A549 (cell line): ENCODE results near the gene TMEM59L. TPM values are rescaled to one million over a fixed set of nuclear protein-coding genes. Genes with fewer than 3 reads are reported as not detected.

ENCODE experiments used
- ATAC-seq, 2 experiments: fragments of 200-7000 bp in 1 of 2; fragments of >200 bp in 1 of 2; cut with Nextera tagmentation in 1 of 2; cut with Tn5 transposase in 1 of 2; 3 replicates each; pipeline versions ENCODE4 v1.8.0 to v1.9.1; 2018 to 2020; ENCODE audit warnings: mild to moderate bottlenecking in 1 of 2, moderate library complexity in 1 of 2
- CTCF ChIA-PET: fragments of 300-600 bp; sonication (Branson Sonifier 250); formaldehyde crosslinking; extraction: SDS; loops from one replicate; lab custom pipeline; 2021; ENCODE audit warnings: antibody characterized with exemption, inconsistent platforms; lab: Yijun Ruan, JAX
- POLR2A ChIA-PET: fragments of 350-600 bp; formaldehyde crosslinking; extraction: SDS; loops from one replicate; lab custom pipeline; 2021; ENCODE audit warnings: antibody characterized with exemption, inconsistent platforms; lab: Yijun Ruan, JAX
- DNase-seq, 2 experiments: peaks; one replicate each; pipeline versions ENCODE4 v3.0.0 to v3.0.0-alpha.2; 2011 to 2016; ENCODE audit warnings: low read depth in 1 of 2, low spot score in 1 of 2
- FAIRE-seq: peaks from 2 replicates; lab custom pipeline; 2011; peaks lifted over from hg19 to GRCh38; lab: Jason Lieb, UNC
- H3K27ac ChIP-seq, 2 experiments: fragments of >200 bp; sonication (Bioruptor Twin); formaldehyde crosslinking; 3 replicates each; pipeline ENCODE4 v1.5.1; 2016 to 2017
- H3K4me1 ChIP-seq: fragments of >200 bp; sonication (Bioruptor Twin); formaldehyde crosslinking; 3 replicates; pipeline ENCODE4 v1.6.1; 2016
- H3K4me2 ChIP-seq: fragments of >200 bp; sonication (Bioruptor Twin); formaldehyde crosslinking; 3 replicates; pipeline ENCODE4 v1.6.1; 2016
- H3K4me3 ChIP-seq: fragments of >200 bp; sonication (Bioruptor Twin); formaldehyde crosslinking; 3 replicates; pipeline ENCODE4 v1.5.1; 2016
- H3K9me3 ChIP-seq: fragments of >200 bp; sonication (Bioruptor Twin); formaldehyde crosslinking; 3 replicates; pipeline ENCODE4 v1.6.1; 2016
- BHLHE40 ChIP-seq: IDR thresholded peaks from 2 replicates; pipeline ENCODE4 v1.6.1; 2012; ENCODE audit warnings: low read depth, low read length, inconsistent platforms
- CHD2 ChIP-seq: fragments of 150-350 bp; IDR thresholded peaks from 2 replicates; pipeline ENCODE4 v1.6.1; 2014; ENCODE audit warnings: low read length; ENCODE audit not compliant: partially characterized antibody
- CHD4 ChIP-seq: fragments of 200-600 bp; sonication (generic); IDR thresholded peaks from 2 replicates; pipeline ENCODE4 v1.6.1; 2016; ENCODE audit warnings: antibody characterized with exemption, mild to moderate bottlenecking, borderline replicate concordance
- EHF ChIP-seq: fragments of 250-450 bp; sonication (Bioruptor Pico); IDR thresholded peaks from 2 replicates; pipeline ENCODE4 v1.5.0; 2020; ENCODE audit warnings: mild to moderate bottlenecking
- EHMT2 ChIP-seq: fragments of 200-600 bp; sonication (generic); IDR thresholded peaks from 2 replicates; pipeline ENCODE4 v1.6.1; 2016; ENCODE audit warnings: antibody characterized with exemption, low read depth, mild to moderate bottlenecking, moderate library complexity
- ELK1 ChIP-seq: fragments of 150-350 bp; IDR thresholded peaks from 2 replicates; pipeline ENCODE4 v1.6.1; 2014; ENCODE audit warnings: low read depth, mild to moderate bottlenecking, low read length
- EP300 ChIP-seq, 2 experiments: fragments of >200 bp; sonication (Bioruptor Twin); formaldehyde crosslinking; IDR thresholded peaks; 2 replicates in 1 of 2; 3 replicates in 1 of 2; pipeline ENCODE4 v1.6.1; 2016 to 2017
- FOSL2 ChIP-seq, 2 experiments: fragments of 450-650 bp in 1 of 2; fragments of >200 bp in 1 of 2; sonication (Bioruptor Twin) in 1 of 2; formaldehyde crosslinking; IDR thresholded peaks; 2 replicates each; pipeline versions ENCODE4 v1.5.0 to v1.6.1; 2016 to 2020; ENCODE audit warnings: mild to moderate bottlenecking in 1 of 2, moderate library complexity in 1 of 2
- HES2 ChIP-seq: fragments of >200 bp; sonication (Bioruptor Twin); formaldehyde crosslinking; IDR thresholded peaks from 2 replicates; pipeline ENCODE4 v1.6.1; 2016
- HEYL ChIP-seq: fragments of 250-450 bp; sonication (Bioruptor Pico); IDR thresholded peaks from 2 replicates; pipeline ENCODE4 v1.8.0; 2021; ENCODE audit warnings: mild to moderate bottlenecking, moderate library complexity
- HMGXB4 ChIP-seq: fragments of 250-450 bp; sonication (Bioruptor Pico); IDR thresholded peaks from 2 replicates; pipeline ENCODE4 v1.5.0; 2021; ENCODE audit warnings: mild to moderate bottlenecking, moderate library complexity, borderline replicate concordance
- HOXB13 ChIP-seq: fragments of 250-450 bp; sonication (Bioruptor Pico); IDR thresholded peaks from 2 replicates; pipeline ENCODE4 v1.5.0; 2020; ENCODE audit warnings: low read depth, mild to moderate bottlenecking, moderate library complexity
- JUN ChIP-seq, 2 experiments: fragments of >200 bp; sonication (Bioruptor Twin); formaldehyde crosslinking; IDR thresholded peaks; 2 replicates in 1 of 2; 3 replicates in 1 of 2; pipeline ENCODE4 v1.6.1; 2016 to 2017
- KDM5A ChIP-seq: fragments of 200-600 bp; sonication (generic); IDR thresholded peaks from 2 replicates; pipeline ENCODE4 v1.6.1; 2016; ENCODE audit warnings: antibody characterized with exemption, mild to moderate bottlenecking
- MAZ ChIP-seq: fragments of 150-350 bp; IDR thresholded peaks from 2 replicates; pipeline ENCODE4 v1.6.1; 2014; ENCODE audit warnings: antibody characterized with exemption, low read depth, low read length, borderline replicate concordance
- MYC ChIP-seq: IDR thresholded peaks from 2 replicates; pipeline ENCODE4 v1.6.1; 2012; ENCODE audit warnings: mild to moderate bottlenecking, inconsistent platforms, low read length, improper control_type of control experiment, borderline replicate concordance
- NFE2L2 ChIP-seq: fragments of 150-350 bp; conservative IDR thresholded peaks from 2 replicates; pipeline ENCODE4 v1.6.1; 2014; ENCODE audit warnings: low read length
- NPAS2 ChIP-seq: fragments of 250-450 bp; sonication (Bioruptor Pico); IDR thresholded peaks from 2 replicates; pipeline ENCODE4 v1.8.0; 2022; ENCODE audit warnings: mild to moderate bottlenecking, moderate library complexity, borderline replicate concordance
- NR3C1 ChIP-seq: fragments of >200 bp; sonication (Bioruptor Twin); formaldehyde crosslinking; IDR thresholded peaks from 3 replicates; pipeline ENCODE4 v1.6.1; 2017
- RAD21 ChIP-seq, 2 experiments: fragments of >200 bp in 1 of 2; sonication (Bioruptor Twin) in 1 of 2; formaldehyde crosslinking in 1 of 2; IDR thresholded peaks in 1 of 2; conservative IDR thresholded peaks in 1 of 2; 2 replicates in 1 of 2; 3 replicates in 1 of 2; pipeline ENCODE4 v1.6.1; 2012 to 2018; ENCODE audit warnings: inconsistent platforms in 1 of 2
- RFX5 ChIP-seq: fragments of 450-650 bp; IDR thresholded peaks from 2 replicates; pipeline ENCODE4 v1.7.1; 2014; ENCODE audit warnings: antibody characterized with exemption, mild to moderate bottlenecking, moderate library complexity
- RNF2 ChIP-seq: fragments of 200-600 bp; sonication (generic); IDR thresholded peaks from 2 replicates; pipeline ENCODE4 v1.6.1; 2016; ENCODE audit warnings: low read depth, mild to moderate bottlenecking, antibody characterized with exemption, moderate library complexity, borderline replicate concordance
- ZC3H11A ChIP-seq: fragments of 450-650 bp; IDR thresholded peaks from 2 replicates; pipeline ENCODE4 v1.6.1; 2014; ENCODE audit warnings: antibody characterized with exemption, mild to moderate bottlenecking
- whole genome bisulfite sequencing: methylation state at CpG from one replicate; pipeline ENCODE4 v1.1.6; 2017; ENCODE audit errors: missing lambda C conversion rate; 5-methylcytosine and 5-hydroxymethylcytosine counted together
- polyA plus RNA-seq, 4 experiments: library from polyadenylated mRNA; depleted of rRNA in 3 of 4; stranded (reverse); fragments of >200 nt; fragmentation: RNase III in 1 of 4; extraction: RNeasy Plus Mini Kit Qiagen cat#74134 plus additional on column Dnase treatment in 1 of 4; gene quantifications; 2 replicates in 3 of 4; 3 replicates in 1 of 4; pipeline ENCODE4 v1.2.3, GENCODE V29; 2011 to 2017
- TF ChIP-seq, protein P1 (sequence below): fragments of >200 bp; sonication (Bioruptor Twin); formaldehyde crosslinking; IDR thresholded peaks from 3 replicates; pipeline ENCODE4 v1.5.1; 2016

The TMEM59L gene
- polyA plus RNA-seq, 2 of the 4 experiments (the other 2 are of a cell fraction) = 0.94 to 4.6 TPM

- no peak for TF ChIP-seq EP300 (IDR thresholded peaks at IDR 0.05)
- no peak for TF ChIP-seq EHF (CRISPR knock-in tag)
- TF ChIP-seq HMGXB4 (CRISPR knock-in tag) = no peak
- no peak for TF ChIP-seq RNF2
- no peak for TF ChIP-seq BHLHE40
Observed at GRCh38 chr19:18657590-18658365, 45.1 kb downstream of the TMEM59L start (continued).

GRCh38 chr19:18658366-18658855, 45.7 kb downstream of the TMEM59L start:
- no peak overlapping the region for H3K4me3 ChIP-seq
- POLR2A ChIA-PET = no interaction called here
- H3K4me2 ChIP-seq = no peak overlapping the region
- TF ChIP-seq BHLHE40 = no peak
- TF ChIP-seq, protein P1, sequence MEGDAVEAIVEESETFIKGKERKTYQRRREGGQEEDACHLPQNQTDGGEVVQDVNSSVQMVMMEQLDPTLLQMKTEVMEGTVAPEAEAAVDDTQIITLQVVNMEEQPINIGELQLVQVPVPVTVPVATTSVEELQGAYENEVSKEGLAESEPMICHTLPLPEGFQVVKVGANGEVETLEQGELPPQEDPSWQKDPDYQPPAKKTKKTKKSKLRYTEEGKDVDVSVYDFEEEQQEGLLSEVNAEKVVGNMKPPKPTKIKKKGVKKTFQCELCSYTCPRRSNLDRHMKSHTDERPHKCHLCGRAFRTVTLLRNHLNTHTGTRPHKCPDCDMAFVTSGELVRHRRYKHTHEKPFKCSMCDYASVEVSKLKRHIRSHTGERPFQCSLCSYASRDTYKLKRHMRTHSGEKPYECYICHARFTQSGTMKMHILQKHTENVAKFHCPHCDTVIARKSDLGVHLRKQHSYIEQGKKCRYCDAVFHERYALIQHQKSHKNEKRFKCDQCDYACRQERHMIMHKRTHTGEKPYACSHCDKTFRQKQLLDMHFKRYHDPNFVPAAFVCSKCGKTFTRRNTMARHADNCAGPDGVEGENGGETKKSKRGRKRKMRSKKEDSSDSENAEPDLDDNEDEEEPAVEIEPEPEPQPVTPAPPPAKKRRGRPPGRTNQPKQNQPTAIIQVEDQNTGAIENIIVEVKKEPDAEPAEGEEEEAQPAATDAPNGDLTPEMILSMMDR = no peak
- no peak for TF ChIP-seq NPAS2 (CRISPR knock-in tag)
- TF ChIP-seq, all 56 proteins: peak for 0
- H3K4me1 ChIP-seq = peaks cover 50% of the 10 kb centered on the region
- WGBS = 75% methylated on average over 4 of the region's 4 CpGs
- CTCF ChIA-PET = no interaction called here
- FAIRE-seq (no peak), DNase-seq (no peak), ATAC-seq (no peak)
- H3K9me3 ChIP-seq = no peaks in the 10 kb centered on the region
- H3K27ac ChIP-seq = peak overlapping the region; percentile 84 to 99

GRCh38 chr19:18659281-18660050, 46.8 kb downstream of the TMEM59L start:
- Histone ChIP-seq H3K9me3 (no peaks in the 10 kb centered on the region), H3K27ac (peak overlapping the region; percentile 84 to 99), H3K4me2 (peak overlapping the region; percentile 76), H3K4me1 (peaks cover 53% of the 10 kb centered on the region), H3K4me3 (no peak overlapping the region)
- TF ChIP-seq JUN (IDR thresholded peaks at IDR 0.05) (no peak), RFX5 (no peak), HES2 (no peak), CHD4 (no peak), CHD2 (no peak), RAD21 (conservative IDR thresholded peaks at IDR 0.05 in 1 of 2, IDR thresholded peaks at IDR 0.05 in 1 of 2) (no peak), FOSL2 (IDR thresholded peaks at IDR 0.05) (no peak), FOSL2 (CRISPR knock-in tag; IDR thresholded peaks at IDR 0.05) (no peak), MYC (no peak), KDM5A (no peak), RNF2 (no peak), NFE2L2 (no peak), ZC3H11A (no peak), MAZ (no peak), ELK1 (no peak), EHMT2 (no peak), EP300 (IDR thresholded peaks at IDR 0.05) (no peak), HOXB13 (CRISPR knock-in tag) (no peak), NR3C1 (no peak), HEYL (CRISPR knock-in tag) (no peak)
- TF ChIP-seq, protein P1 = no peak
- DNase-seq (no peak), ATAC-seq (peak in 1 of 2 experiments; percentile 11; a peak in 2 of 6 replicates), FAIRE-seq (no peak)
- ChIA-PET CTCF (no interaction called here), POLR2A (no interaction called here)
- 84% methylated on average over 21 of the region's 30 CpGs for WGBS
